Lower leg skin (tissue), 3 donors: ENCODE results near the gene CYP2R1.

ENCODE experiments used
- POLR2A ChIP-seq, 2 donors: fragments of 450-650 bp; IDR thresholded peaks; one replicate each; pipeline ENCODE4 v1.6.1; 2016 to 2017; ENCODE audit warnings: antibody characterized with exemption in 2 of 2, mild to moderate bottlenecking in 1 of 2, moderate library complexity in 1 of 2
- TF ChIP-seq, protein P1 (sequence below), 3 donors: fragments of 450-650 bp; IDR thresholded peaks; one replicate each; pipeline ENCODE4 v1.5.1; 2016; ENCODE audit warnings: antibody characterized with exemption in 3 of 3, mild to moderate bottlenecking in 3 of 3, moderate library complexity in 2 of 3

DNA sequence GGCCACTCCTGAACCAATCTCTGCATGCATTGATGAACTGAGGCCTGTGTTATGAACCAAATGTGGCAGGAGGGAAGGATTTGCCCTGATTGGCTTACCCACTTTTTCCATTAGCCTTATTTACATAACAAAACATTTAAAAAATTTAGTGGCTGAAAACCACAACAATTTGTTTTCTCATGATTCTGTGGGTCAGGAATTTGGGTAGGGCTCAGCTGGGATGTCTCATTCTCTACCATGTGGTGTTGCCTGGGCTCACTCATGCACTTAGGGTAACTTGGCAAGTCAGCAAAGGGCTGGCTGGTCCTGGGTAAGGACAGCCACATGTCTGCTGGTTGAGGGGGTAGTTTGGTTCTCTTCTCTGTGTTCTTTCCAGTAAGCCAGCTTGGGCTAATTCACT lies 35.1 kb upstream of the CYP2R1 start:
- TF ChIP-seq, protein P1, sequence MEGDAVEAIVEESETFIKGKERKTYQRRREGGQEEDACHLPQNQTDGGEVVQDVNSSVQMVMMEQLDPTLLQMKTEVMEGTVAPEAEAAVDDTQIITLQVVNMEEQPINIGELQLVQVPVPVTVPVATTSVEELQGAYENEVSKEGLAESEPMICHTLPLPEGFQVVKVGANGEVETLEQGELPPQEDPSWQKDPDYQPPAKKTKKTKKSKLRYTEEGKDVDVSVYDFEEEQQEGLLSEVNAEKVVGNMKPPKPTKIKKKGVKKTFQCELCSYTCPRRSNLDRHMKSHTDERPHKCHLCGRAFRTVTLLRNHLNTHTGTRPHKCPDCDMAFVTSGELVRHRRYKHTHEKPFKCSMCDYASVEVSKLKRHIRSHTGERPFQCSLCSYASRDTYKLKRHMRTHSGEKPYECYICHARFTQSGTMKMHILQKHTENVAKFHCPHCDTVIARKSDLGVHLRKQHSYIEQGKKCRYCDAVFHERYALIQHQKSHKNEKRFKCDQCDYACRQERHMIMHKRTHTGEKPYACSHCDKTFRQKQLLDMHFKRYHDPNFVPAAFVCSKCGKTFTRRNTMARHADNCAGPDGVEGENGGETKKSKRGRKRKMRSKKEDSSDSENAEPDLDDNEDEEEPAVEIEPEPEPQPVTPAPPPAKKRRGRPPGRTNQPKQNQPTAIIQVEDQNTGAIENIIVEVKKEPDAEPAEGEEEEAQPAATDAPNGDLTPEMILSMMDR (IDR thresholded peaks at IDR 0.05), result no peak
- no peak for TF ChIP-seq POLR2A (IDR thresholded peaks at IDR 0.05)
